Natural killer cell (primary cell): Measurements from ENCODE around the gene TBPL1. TPM values are rescaled to one million over a fixed set of nuclear protein-coding genes. Genes with fewer than 3 reads are reported as not detected.
A peak's percentile ranks its signal among the peaks of the same experiment; 100 is the strongest.
"Not testable (repeated sequence)": the region's sequence is repeated elsewhere in the genome, so short reads cannot be mapped to it uniquely, and the experiment has no call there.

Source experiments
- ATAC-seq, 3 donors: fragments of 150-1000 bp in 2 of 3; fragments of 200-7000 bp in 1 of 3; cut with Tn5 transposase; 1 replicate in 1 of 3; 2 replicates in 2 of 3; pipeline ENCODE4 v1.10.0; 2021; ENCODE audit warnings: mild to moderate bottlenecking in 2 of 3, moderate library complexity in 2 of 3
- DNase-seq, 2 donors: peaks; one replicate each; pipeline versions ENCODE4 v3.0.0 to v3.0.0-alpha.2; 2013 to 2021; ENCODE audit warnings: mixed read lengths in 1 of 2
- H3K27ac ChIP-seq: one replicate; pipeline ENCODE4 v1.5.1; 2013; ENCODE audit warnings: mild to moderate bottlenecking, low read length
- H3K27me3 ChIP-seq: one replicate; pipeline ENCODE4 v1.6.1; 2013; ENCODE audit warnings: low read length; ENCODE audit not compliant: control insufficient read depth, insufficient read depth
- H3K36me3 ChIP-seq: one replicate; pipeline ENCODE4 v1.6.1; 2013; ENCODE audit warnings: low read length; ENCODE audit not compliant: control insufficient read depth, insufficient read depth
- H3K4me1 ChIP-seq: one replicate; pipeline ENCODE4 v1.6.1; 2013; ENCODE audit warnings: low read length; ENCODE audit not compliant: control insufficient read depth, insufficient read depth
- H3K4me3 ChIP-seq: one replicate; pipeline ENCODE4 v1.5.1; 2013; ENCODE audit warnings: low read length
- H3K9me3 ChIP-seq: one replicate; pipeline ENCODE4 v1.6.1; 2013; ENCODE audit warnings: low read length; ENCODE audit not compliant: control insufficient read depth, insufficient read depth
- H3K27ac Mint-ChIP-seq, 2 donors: one replicate each; pipeline ENCODE4 v1.8.0; 2022; ENCODE audit warnings: mild to moderate bottlenecking in 2 of 2, mixed read lengths in 2 of 2, moderate library complexity in 1 of 2
- H3K27me3 Mint-ChIP-seq, 2 donors: one replicate each; pipeline ENCODE4 v1.8.0; 2022; ENCODE audit warnings: low read depth in 2 of 2, mixed read lengths in 2 of 2
- H3K36me3 Mint-ChIP-seq: one replicate; pipeline ENCODE4 v1.8.0; 2022; ENCODE audit warnings: mixed read lengths
- H3K4me1 Mint-ChIP-seq, 2 donors: one replicate each; pipeline ENCODE4 v1.8.0; 2022; ENCODE audit warnings: mixed read lengths in 2 of 2
- H3K4me3 Mint-ChIP-seq: one replicate; pipeline ENCODE4 v1.8.0; 2022; ENCODE audit warnings: mild to moderate bottlenecking, moderate library complexity, mixed read lengths
- H3K9me3 Mint-ChIP-seq, 2 donors: one replicate each; pipeline ENCODE4 v1.8.0; 2022; ENCODE audit warnings: mixed read lengths in 2 of 2
- CTCF ChIP-seq: fragments of 200-600 bp; IDR thresholded peaks from one replicate; pipeline ENCODE4 v1.8.0; 2022; ENCODE audit warnings: antibody characterized with exemption
- WGBS: methylation state at CpG from one replicate; pipeline ENCODE4 v1.1.7; 2013; ENCODE audit warnings: missing lambda C conversion rate; ENCODE audit not compliant: insufficient coverage; 5-methylcytosine and 5-hydroxymethylcytosine counted together
- intact Hi-C: fragments of 100-400 bp; cut with micrococcal nuclease; formaldehyde crosslinking; loops from one replicate; pipeline ENCODE4 v1.14.2; 2022
- total RNA-seq, 4 donors: library from RNA; stranded (reverse); fragments of 120-200 nt in 1 of 4; gene quantifications; one replicate each; pipeline versions ENCODE4 v1.2.3 to v1.2.4, GENCODE V29; 2013 to 2022

Gene TBPL1
- total RNA-seq, 3 donors from 2014 or later (not counting 1 experiment from before 2014, with no cell fraction given), result 54.8 to 71.0 (median 59.9) TPM

DNA sequence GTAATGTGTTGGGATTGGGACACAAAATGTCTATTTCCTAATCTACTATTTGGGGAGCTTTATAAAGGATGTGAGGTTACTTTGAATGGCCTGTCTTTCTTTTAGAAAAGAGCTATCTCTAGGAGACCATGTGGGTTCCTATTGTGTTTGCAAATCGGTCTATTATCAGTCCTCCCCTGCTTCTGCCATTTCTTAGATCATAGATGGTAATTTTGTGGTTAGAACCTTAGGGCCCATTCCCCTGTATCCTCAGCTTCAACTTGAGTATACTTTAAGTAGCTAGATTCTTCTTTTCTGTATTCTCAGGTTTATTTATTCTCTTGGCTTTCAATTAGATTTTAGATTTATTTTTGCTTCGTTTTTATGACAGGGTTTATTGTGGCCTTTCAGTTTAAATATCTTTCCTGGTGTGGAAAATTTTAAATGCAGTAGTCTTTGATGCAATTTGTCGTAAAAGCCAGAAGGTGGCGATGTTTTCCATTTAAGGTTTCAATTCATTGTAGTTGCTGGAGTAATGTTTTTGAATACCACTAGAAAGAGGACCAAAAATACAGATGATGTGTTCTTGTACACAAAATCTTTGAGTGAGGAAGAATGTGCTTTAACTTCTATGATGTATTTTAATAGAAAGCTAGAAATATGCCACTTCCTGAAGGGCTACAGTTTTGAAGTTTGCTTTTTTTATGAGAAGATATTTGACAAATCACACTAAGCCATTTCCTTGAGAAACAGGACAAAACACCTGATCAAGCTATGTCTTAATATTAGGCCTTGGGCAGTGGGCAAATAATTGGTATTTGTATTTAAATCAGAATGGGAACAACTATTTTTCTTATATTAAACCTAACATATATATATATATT is 20.3 kb downstream of the TBPL1 start:
- Histone ChIP-seq H3K4me3 (no peak overlapping the region), H3K27me3 (no peaks in the 10 kb centered on the region), H3K4me1 (peaks cover 5% of the 10 kb centered on the region), H3K27ac (no peak overlapping the region), H3K36me3 (no peaks in the 10 kb centered on the region), H3K9me3 (no peaks in the 10 kb centered on the region)
- no peaks in the 10 kb centered on the region for H3K36me3 Mint-ChIP-seq
- no peaks in the 10 kb centered on the region for H3K27me3 Mint-ChIP-seq
- WGBS, result 0% methylated on average over 4 of the region's 4 CpGs
- peaks cover 41 to 42% of the 10 kb centered on the region in 2 donors for H3K4me1 Mint-ChIP-seq
- ATAC-seq, result peak in 2 of 3 donors; percentile 71 to 74
- peak in 1 of 2 donors; percentile 74 for DNase-seq
- intact Hi-C loops, result loop anchor here (1.0 to 2.0 kb wide), 3 partner anchors 49 to 124 kb away; no protein-coding TSS in a partner anchor
- H3K27ac Mint-ChIP-seq, result peak overlapping the region; percentile 18 to 47
- peak; percentile 73 for TF ChIP-seq CTCF
- H3K9me3 Mint-ChIP-seq, result no peaks in the 10 kb centered on the region
- H3K4me3 Mint-ChIP-seq, result no peak overlapping the region

GRCh38 chr6:133977983-133978895 is 25.2 kb downstream of the TBPL1 start:
- H3K9me3 ChIP-seq, result no peaks in the 10 kb centered on the region
- no peak for DNase-seq
- Mint-ChIP-seq H3K27ac (peak overlapping the region; percentile 29 to 71), H3K4me1 (peaks cover 44 to 51% of the 10 kb centered on the region in 2 donors), H3K27me3 (no peaks in the 10 kb centered on the region), H3K4me3 (no peak overlapping the region), H3K9me3 (no peaks in the 10 kb centered on the region), H3K36me3 (peaks cover 8% of the 10 kb centered on the region)
- no peak overlapping the region for H3K27ac ChIP-seq
- 82% methylated on average over 1 of the region's 2 CpGs for WGBS
- no peak for TF ChIP-seq CTCF
- H3K27me3 ChIP-seq, result no peaks in the 10 kb centered on the region
- intact Hi-C loops, result no loop called here
- H3K4me1 ChIP-seq, result peaks cover 8% of the 10 kb centered on the region
- ATAC-seq, result peak in 1 of 3 donors; percentile 61
- no peak overlapping the region for H3K4me3 ChIP-seq
- peaks cover 17% of the 10 kb centered on the region for H3K36me3 ChIP-seq

GRCh38 chr6:133978896-133979240 is 25.8 kb downstream of the TBPL1 start:
- DNase-seq (no peak), ATAC-seq (no peak)
- WGBS, result 50% methylated on average over 2 of the region's 2 CpGs
- peak overlapping the region; percentile 29 to 71 for H3K27ac Mint-ChIP-seq
- H3K27me3 Mint-ChIP-seq, result no peaks in the 10 kb centered on the region
- Histone ChIP-seq H3K4me1 (peaks cover 12% of the 10 kb centered on the region), H3K27me3 (no peaks in the 10 kb centered on the region), H3K4me3 (no peak overlapping the region), H3K27ac (no peak overlapping the region), H3K36me3 (peaks cover 17% of the 10 kb centered on the region), H3K9me3 (no peaks in the 10 kb centered on the region)
- no peaks in the 10 kb centered on the region for H3K9me3 Mint-ChIP-seq
- TF ChIP-seq CTCF, result no peak
- H3K4me3 Mint-ChIP-seq, result no peak overlapping the region
- peaks cover 8% of the 10 kb centered on the region for H3K36me3 Mint-ChIP-seq
- H3K4me1 Mint-ChIP-seq, result peaks cover 46 to 51% of the 10 kb centered on the region in 2 donors
- intact Hi-C loops, result no loop called here

DNA sequence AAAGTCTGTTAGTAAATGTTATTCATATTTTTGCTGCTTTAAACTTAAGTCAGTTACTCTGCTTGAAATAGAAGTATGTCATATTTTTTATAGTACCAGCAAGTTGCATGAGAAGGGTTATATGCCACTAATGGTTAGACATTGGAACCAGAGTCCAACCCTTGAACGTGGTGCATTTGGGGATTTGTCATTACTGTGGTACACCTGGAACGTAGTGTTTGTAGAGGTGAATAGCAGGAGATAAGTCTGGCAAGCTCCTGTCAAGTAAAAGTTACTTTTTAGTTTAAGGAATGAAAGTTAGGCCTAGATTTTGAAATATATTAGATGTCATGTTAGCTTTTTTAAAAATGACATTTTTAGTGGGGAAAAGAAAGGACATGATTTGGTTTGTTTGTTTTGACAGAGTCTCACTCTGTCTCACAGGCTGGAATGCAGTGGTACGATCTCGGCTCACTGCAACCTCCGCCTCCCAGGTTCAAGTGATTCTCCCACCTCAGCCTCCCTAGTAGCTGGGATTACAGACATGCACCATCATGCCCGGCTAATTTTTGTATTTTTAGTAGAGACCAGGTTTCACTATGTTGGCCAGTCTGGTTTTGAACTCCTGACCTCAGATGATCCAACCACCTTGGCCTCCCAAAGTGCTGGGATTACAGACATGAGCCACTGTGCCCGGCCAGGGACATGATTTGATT is 26.4 kb downstream of the TBPL1 start:
- 91% methylated on average over 6 of the region's 7 CpGs for WGBS
- intact Hi-C loops, result not testable (repeated sequence)

More for the DNA sequence above, 26.4 kb downstream of the TBPL1 start:
- not testable (repeated sequence) for H3K9me3 ChIP-seq, H3K27me3 ChIP-seq, H3K4me3 ChIP-seq, DNase-seq, H3K27me3 Mint-ChIP-seq, H3K36me3 Mint-ChIP-seq, H3K27ac ChIP-seq, H3K9me3 Mint-ChIP-seq, H3K4me3 Mint-ChIP-seq, ATAC-seq
- H3K27ac Mint-ChIP-seq, result peak overlapping the region; percentile 29 to 71
- H3K4me1 Mint-ChIP-seq, result peaks cover 46 to 51% of the 10 kb centered on the region in 2 donors
- Histone ChIP-seq H3K4me1 (peaks cover 12% of the 10 kb centered on the region), H3K36me3 (peaks cover 20% of the 10 kb centered on the region)
